ENCODE data around the gene NDUFB4. TPM values are rescaled to one million over a fixed set of nuclear protein-coding genes. Genes with fewer than 3 reads are reported as not detected.

NDUFB4 gene
- total RNA-seq, 1 experiment from 2014 or later, result 161 TPM

- Histone ChIP-seq H3K79me2 (ENCODE audit: insufficient read depth, low read length) (no peaks in the 10 kb centered on the region), H3K27me3 (ENCODE audit: insufficient read depth, low read length) (no peaks in the 10 kb centered on the region), H3K4me3 (replicated peaks in 1 of 2; ENCODE audit: low read depth in 1 of 2, low read length in 2 of 2) (no peak overlapping the region), H2AFZ (ENCODE audit: low read depth, low read length, poor library complexity, severe bottlenecking) (no peak overlapping the region), H3K27ac (ENCODE audit: low read depth, low read length) (no peak overlapping the region), H3K9me3 (ENCODE audit: control insufficient read depth in 1 of 2, insufficient read depth in 1 of 2, low read depth in 1 of 2, low read length in 2 of 2) (no peaks in the 10 kb centered on the region), H3K9me2 (ENCODE audit: insufficient read depth) (no peaks in the 10 kb centered on the region), H3K4me1 (ENCODE audit: control insufficient read depth in 1 of 2, insufficient read depth in 2 of 2, low read length in 2 of 2) (no peaks in the 10 kb centered on the region), H3K9ac (ENCODE audit: low read length) (no peak overlapping the region), H3K36me3 (ENCODE audit: control insufficient read depth in 1 of 2, insufficient read depth in 2 of 2, low read length in 2 of 2) (no peaks in the 10 kb centered on the region), H3K4me2 (ENCODE audit: low read length) (no peak overlapping the region), H4K20me1 (ENCODE audit: insufficient read depth) (no peaks in the 10 kb centered on the region)
- TF ChIP-seq POLR2A (IDR thresholded peaks at IDR 0.05; ENCODE audit: borderline replicate concordance, extremely low read depth, insufficient read depth, insufficient read length) (no peak), SIN3A (IDR thresholded peaks at IDR 0.05; ENCODE audit: low read depth) (no peak), CEBPB (IDR thresholded peaks at IDR 0.05; ENCODE audit: low read depth) (no peak), ATF3 (IDR thresholded peaks at IDR 0.05) (no peak), SRF (IDR thresholded peaks at IDR 0.05; ENCODE audit: low read depth) (no peak), EZH2phosphoT487 (IDR thresholded peaks at IDR 0.05; ENCODE audit: borderline replicate concordance) (no peak), TCF7L2 (IDR thresholded peaks at IDR 0.05; ENCODE audit: borderline replicate concordance, extremely low read depth, insufficient read depth, insufficient read length) (no peak), REST (IDR thresholded peaks at IDR 0.05; ENCODE audit: low read depth) (no peak), ZNF274 (IDR thresholded peaks at IDR 0.05; ENCODE audit: low read depth, low read length) (no peak)
- ATAC-seq (no peak), DNase-seq (ENCODE audit: low read depth, low spot score) (no peak)
- intact Hi-C loops (cut with micrococcal nuclease), result no loop called here
- ChIA-PET CTCF (no interaction called here), POLR2A (no interaction called here), RAD21 (ENCODE audit: low non-redundant PET in 1 of 2, low total read pairs in 2 of 2, uncharacterized antibody in 2 of 2, unreplicated experiment in 2 of 2) (no interaction called here)
- no TSS peak for BruUV-seq (replicated peaks)
These were observed 12.4 kb downstream of the NDUFB4 start for GRCh38 chr3:120608506-120608905.
